HS-27A (cell line): ENCODE measurements around the gene MB21D2.
A peak's percentile ranks its signal among the peaks of the same experiment; 100 is the strongest.

Experiments used
- DNase-seq: peaks from one replicate; pipeline ENCODE4 v3.0.0-alpha.2; 2012; ENCODE audit warnings: low read depth, missing footprints

The MB21D2 gene

DNA sequence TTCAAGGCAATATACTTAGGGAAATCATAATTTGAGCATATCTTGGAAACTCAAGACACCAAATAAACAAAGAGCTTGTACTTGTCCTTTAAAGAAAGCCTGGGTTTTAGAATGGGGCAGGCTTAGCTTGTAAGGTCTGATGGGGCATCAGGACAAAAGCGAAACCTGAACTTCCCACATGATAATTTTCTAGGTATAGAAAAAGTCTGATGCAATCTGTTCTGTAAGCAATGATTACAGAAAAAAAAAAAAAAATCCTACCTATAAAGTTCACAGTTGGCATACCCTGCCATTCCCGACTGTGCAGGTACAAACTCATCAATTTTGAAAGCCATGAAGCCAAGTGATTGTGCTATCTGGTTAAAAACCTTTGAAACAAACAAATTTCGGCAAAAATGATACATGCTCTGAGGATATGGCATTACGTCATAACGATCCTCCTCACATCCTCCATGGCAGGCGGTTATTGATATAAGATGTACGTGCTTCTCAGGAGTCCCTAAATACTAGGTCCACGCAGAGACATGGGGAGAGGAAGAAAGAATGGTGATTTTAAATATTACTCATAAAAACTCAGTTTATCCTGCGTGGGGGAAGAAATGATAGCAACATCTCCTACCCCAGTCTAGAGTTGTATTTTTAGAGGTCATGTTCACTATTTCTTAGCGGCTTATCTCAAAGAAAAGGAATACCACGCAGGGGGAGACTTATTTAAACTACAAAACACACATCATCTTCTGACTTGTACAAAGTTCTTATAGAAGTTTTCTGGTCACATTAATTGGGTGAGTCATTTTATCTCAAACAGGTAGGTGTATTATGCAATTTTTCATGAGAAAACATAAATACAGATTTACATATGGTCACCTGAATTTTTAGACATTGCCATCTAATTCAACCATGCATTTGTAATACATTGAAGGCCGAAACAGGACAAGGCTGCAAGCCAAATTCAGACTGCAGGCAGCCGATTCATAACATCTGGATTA is 27.0 kb downstream of the MB21D2 start:
- no peak for DNase-seq

DNA sequence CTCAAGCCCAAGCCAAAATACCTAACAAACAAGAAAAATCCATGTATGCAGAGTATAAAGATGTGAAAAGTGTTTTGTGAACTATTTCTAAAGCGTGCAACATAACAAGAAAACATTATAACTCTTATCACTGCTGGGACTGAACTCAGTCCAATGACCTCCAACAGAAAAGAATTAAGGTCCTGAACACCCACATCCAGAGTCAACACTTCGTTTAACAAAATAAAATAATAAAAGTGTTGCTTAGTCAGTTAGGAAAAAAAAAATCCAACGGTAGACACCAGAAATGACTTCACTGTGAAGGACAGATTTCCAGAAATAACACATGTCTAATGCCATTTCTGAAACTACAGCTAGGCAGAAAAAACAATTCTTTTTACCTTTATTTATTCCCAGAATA is 28.0 kb downstream of the MB21D2 start:
- DNase-seq, result no peak

DNA sequence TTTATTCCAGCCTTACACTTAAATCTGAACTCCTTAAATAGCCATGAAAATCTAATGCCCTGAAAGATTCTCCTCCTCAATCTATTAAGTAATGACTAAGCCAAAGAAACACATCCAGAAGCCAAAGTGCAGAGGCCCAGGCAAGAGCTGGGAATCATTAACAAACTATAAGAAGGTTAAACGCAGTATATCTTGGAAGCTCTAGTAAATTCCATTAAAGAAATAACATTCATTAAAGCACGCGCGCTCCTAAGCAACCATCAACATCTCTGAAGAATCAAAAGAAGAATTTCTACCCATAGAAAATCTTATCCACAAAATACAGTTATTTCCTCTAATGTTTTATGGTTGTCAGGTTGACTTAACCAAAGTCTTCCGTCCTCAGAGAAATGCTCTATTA is 29.5 kb downstream of the MB21D2 start:
- DNase-seq, result no peak

DNA sequence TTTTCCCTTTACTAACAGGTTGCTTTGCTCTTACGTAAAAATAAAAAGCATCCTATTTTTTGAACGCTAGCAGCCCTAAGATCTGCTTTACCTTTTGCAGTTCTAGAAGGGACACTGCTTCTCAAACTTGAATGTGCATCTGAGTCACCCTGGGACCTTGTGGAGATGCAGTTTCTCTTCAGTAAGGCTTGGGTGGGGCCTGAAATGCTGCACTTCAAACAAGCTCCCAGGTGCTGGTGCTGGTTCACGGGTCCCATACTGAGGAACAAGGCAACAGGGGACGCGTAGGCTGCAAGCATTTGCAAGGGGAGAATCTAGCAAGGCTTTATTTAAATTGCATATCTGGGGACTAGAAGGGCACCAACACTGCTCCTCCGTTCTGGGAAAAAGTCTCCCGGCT is 30.0 kb downstream of the MB21D2 start:
- no peak for DNase-seq

DNA sequence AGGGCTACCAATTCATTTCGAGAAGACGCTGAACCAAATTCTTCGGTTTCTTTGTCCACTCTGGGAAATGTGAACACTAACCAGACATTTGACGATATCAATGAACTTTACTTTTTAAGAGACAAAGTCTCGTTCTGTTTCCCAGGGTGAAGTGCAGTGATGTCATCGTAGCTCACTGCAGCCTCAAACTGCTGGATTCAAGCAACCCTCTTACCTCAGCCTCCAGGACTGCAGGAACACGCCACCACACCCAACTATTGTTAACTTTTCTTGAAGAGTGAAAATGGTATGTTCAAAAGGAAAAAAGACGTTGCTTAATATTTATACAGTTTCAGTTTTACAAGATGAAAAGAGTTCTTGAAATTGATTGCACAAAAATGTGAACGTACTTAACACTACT is 30.6 kb downstream of the MB21D2 start:
- DNase-seq, result no peak

DNA sequence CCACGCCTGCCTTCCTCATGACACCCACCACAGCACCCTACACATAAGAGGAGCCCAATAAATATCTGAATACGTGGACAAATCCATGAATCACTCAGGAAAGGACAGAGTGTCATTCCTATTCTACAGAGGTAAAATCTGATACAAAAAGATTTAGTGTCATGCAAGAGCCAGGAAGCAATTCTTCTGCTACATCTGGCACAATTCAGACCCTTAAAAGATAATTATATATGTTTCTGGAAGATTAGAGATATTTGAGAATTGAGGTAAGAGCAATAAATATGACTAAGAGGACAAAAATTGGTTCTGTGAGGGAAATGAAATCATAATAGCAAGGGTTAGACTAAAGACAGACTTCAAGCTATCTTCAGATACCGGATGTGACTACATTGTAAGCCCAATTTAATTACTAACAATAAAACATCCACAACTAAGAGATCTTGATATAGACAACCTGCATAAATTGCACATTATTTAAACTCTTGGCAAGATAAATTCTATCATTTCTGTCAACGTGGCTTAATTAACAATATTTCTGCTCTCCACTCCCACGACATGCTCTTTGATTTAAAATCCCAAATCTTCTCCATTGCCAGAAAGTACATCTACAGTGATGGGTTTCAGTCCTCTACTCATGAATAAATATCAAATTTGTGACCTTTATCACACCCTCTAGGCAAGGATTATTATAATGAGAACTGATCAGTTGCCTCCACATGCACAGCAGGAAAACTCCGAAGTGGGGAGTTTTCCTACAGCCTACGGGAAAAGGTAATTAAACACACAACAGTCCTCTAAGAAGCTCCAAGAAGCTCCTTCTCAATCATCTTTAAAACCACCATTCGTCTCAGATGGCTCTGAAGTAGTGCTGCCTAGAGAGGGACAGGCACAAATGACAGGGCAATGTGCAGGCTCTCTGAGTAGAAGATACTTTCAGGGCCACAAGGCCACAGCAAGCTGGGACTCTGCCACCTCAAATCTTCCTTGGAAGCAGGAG is 32.6 kb downstream of the MB21D2 start:
- DNase-seq, result no peak

DNA sequence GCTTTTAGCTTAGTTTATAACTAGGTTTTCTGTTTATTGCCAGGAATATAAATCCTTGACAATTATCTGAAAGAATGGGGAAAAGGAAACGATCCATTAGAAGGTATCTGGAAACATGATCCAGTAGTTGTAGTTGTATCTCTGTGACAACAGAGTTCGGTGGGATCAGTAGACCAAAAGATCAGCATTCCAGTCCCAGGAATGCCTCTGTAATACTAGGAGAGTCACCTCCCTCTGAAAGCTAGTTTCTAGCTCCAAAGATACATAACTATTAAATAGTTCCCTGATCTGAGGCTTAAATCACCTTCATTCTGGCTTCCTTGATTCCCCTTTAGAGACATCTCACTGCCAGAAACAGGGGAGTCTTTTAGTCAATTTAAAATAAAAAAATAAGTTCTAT is 34.1 kb downstream of the MB21D2 start:
- DNase-seq, result no peak

DNA sequence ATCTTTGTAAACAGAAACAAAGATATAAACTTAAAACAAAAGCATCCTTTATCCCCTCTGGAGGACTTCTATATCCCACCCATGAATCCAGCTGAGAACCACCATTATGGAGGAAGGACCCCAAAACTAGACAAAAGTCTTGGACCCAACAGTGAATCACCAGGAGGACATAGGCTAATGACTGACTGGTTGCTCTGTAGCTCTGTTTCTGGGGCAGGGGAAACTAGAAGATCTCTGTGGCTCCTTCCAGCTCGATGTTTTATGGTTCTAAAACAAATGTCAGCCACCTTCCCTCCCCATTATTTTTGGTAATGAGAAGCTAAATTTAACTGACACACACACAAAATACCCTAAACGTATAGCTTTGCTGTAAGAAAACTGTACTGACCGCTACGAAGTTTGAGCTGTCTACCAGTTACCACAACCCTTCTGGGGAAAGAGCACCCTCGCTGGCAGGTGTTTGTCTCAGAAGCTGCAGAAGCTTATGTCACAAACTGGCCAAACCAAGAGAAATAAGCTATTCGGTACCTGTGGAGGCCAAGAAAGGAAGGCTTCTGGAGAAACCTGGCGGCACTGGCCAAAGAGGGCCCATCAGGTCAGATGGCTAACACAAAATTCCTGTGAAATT is 36.4 kb downstream of the MB21D2 start:
- DNase-seq, result no peak

DNA sequence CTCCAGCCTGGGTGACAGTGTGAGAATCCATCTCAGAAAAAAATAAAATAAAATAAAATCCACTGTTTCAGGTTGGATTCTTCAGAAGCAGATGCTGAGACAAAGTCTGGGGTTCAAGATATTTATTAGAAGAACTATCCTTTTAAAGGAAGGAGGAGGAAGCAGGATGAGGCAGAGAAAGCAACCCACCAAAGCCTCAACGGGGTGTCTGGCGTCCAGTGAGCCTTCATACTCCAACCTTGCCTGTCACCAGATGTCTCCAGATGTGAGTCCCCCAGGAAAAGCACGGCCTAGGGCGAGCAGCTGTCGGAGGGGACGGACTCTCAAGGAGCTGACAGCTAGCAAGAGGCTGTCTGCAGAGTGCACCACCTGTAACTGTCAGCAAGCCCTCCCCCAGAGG is 37.3 kb downstream of the MB21D2 start:
- DNase-seq, result no peak

DNA sequence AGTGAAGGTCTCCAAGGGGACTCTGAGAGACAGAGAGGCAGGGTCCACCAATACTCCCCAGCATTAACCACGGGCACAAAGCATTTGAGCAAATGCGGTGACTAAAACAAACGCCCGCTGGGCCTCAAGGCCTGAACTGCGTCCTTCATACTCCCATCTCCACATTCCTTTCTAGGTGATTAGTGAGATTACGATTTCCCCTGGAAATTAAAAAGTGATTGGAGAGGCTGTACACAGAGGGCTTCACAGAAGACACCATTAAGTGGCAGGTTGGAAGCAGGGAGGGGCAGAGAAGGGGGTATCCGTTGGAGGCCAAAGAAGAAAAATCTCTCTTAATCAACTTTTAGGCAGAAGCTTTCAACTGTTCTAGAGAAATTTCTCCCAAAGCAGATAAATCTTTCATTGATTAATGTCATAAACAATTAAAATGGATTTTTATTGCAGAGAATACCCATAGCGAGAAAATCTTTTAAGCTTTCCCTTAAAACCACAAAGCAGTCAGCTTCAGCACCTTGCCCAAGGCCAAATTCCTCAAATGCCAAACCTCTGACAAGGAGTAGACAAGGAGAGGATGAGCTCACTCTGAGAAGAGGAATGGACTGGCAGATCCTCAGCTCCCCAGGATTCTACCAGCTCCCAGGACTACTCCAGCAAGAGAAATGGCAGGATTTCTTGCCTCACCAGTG is 38.2 kb downstream of the MB21D2 start:
- peak; percentile 91 for DNase-seq

DNA sequence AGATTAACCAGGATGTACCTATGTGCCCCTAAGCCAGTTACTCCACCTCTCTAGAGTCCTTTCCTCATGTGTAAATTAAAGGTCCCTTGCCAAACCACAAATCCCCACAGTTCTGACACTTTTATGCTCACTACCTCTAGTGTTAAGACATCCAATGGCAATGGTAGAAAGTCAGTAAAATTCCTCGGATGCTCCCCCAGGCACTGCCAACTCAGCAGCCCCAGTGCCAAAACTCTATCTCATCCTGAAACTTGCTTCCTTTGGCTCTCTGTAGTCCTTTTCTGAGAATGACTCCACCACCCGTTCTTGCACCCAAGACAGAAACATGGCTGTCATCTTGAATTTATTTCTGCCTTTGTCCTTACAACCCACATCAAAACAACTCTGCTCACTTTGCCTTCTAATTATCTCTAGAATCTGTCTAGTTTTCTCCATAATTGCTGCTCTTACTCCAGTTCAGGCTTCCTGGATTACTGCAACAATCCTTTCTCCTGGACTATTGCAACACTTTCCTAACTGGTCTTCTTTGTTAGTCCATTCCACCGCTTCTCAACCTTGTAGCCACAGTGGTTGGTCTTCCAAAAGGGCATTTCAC is 41.6 kb downstream of the MB21D2 start:
- no peak for DNase-seq

DNA sequence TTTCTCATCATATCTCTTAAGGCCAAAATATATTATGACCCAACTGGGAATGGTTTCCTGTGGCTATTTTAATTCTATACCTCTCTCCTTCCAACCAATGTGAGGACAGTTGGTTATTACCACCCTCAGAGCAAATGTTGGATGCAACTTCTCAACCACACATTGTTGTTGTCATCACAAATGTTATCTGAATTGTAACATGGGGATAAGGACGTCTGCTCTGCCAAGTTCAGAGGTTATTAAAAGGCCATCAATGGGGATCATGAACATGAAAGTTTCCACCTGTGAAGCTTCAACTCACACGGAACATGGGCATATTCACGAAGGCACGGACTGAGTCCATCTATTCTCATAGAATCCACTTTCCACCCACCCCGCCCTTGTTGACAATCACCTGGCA is 46.8 kb downstream of the MB21D2 start:
- no peak for DNase-seq

DNA sequence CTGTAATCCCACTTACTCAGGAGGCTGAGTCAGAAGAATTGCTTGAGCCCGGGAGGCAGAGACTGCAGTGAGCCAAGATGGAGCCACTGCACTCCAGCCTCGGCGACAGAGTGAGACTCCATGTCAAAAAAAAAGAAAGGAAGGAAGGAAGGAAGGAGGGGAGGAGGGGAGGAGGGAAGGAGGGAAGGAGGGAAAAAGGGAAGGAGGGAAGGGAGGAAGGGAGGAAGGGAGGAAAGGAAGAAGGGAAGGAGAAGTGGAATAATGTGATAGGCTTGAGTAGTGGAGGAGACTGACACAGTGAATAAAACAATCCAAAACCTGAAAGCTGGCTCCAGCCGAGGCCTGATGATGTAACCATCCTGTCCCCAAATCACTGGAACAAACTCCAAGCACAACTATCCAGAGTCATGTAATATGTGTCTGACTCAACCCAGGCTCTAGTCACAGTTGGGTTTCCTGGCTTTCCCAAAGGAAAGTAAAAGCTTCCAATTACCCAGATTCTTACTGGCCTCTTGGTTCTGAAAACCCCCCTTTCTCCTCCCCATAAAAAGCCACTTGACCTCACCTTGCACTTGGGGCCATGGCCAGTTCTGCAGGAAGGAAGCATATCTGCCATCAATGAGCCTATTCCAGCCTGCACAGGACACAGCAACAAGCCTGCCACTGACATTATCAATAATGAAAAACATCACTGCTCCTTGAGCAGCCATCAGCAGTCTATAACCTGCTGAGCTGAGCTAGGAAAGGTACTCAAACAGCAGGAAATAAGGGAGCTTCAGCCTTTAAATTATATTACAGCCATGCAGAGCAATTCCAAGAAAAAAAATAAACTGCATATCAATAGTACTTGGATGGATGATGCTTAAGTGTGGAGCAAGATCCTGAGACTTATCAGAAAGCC is 48.3 kb downstream of the MB21D2 start:
- DNase-seq, result no peak

DNA sequence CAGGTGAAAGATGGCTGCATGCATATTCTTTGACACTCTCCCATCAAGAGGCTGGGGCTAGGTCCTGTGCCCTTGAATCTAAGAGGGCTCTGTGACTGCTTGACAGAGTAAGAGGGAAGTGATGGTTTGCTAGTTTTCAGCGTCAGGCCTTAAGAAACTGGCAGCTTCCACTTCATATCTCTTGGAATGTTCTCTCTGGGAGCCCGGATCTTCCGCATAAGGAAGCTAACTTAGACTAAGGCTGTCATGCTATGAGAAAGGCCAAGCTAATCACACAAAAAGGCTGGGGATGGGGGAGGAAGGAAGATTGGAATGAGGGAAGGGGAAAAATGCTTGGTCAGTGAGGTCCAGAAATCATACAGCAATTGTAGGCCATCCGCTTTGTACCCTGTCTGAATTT is 50.0 kb downstream of the MB21D2 start:
- DNase-seq, result no peak

DNA sequence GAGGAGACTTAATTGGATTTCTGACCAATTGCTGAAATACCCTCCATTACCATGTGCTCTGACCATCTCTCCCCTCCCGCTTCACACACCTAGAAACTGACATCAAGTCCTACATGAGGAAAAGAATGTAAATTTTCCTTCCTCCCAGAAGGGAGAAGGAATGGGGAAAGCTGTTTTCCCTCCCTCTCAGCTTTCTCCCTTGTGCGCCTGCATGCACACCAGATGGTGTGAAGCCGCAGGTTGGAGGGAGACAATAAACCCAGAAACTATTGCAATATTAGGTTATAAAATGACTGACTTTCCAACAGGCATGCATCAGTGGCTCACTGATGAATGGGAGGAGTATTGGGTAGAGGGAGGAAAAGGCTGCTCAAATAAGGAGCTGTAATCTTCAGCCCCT is 50.9 kb downstream of the MB21D2 start:
- no peak for DNase-seq

DNA sequence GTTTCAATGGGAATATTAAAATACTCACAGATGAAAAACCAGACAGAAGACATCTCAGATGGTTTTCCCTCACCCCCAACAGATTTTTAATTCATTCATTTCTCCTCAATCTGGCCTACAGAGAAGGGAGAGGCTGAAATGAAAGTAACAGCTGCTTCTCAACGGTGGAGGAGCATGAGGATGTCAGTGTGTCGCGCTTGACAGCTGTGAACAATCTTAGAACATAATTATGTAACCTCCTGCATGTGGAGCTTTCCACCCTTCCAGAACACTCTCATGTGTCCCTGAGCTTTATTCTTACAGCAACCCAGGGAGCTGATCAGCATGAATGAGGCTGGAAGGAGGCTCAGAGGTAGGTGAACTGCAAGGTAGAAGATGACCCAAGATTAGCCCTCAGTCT is 52.7 kb downstream of the MB21D2 start:
- DNase-seq, result no peak

DNA sequence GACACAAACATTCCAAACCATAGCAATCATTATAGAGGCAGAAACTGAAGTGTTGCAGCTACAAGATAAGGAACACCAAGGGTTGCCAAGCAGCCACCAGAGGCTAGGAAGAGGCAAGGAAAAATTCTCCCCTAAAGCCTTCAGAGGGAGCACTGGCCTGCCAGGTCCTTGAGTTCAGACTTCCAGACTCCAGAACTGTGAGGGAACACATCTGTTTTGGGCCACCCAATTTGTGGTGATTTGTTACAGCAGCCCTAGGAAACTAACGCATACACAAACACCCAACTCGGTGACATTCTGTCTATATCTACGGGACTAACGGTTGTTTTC is 54.6 kb downstream of the MB21D2 start:
- DNase-seq, result no peak

DNA sequence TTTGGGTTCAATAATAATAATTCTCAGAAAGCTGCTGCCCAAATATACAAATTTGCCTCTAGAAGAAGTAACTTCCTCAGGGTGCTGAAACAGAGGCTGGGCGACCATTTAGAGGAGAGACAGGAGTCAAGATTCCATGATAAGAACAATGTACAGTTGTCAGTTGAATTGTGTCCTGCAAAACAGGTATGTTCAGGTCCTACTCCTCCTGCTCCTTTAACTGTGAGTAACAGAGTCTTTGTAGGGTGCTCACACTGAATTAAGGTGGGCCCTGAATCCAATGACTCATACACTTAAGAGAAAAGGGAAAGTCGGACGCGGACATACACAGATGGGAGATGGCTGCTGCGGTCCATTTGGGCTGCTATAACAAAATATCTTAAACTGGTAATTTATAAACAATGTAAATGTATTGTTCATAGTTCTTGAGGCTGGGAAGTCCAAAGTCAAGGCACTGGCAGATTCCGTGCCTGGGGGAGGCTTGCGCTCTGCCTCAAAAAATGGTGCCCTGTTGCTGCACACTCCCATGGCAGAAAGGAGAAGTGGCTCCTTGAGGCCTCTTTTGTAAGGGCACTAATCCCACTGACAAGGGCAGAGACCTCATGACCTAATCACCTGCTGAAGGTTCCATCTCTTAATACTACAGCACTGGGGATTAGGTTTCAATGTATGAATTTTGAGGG is 55.1 kb downstream of the MB21D2 start:
- DNase-seq, result no peak

DNA sequence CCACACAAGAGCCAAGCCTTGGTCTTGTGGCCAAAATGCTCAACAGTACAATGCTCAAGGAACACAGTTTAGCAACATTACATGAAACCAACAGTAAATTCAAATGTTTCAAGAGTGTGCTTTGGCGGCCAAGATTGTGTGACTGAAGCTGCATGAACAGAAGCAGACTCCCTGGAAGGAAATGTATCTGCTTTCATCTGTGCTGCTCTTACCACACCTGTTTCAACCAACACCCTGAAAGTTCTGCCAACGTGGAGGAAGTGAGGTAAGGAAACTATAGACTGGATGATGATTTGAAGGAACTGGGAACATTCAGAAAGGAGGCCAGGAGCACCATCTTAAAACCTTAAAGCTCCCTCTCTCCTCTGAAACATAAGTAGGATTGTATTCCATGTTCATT is 55.7 kb downstream of the MB21D2 start:
- no peak for DNase-seq

DNA sequence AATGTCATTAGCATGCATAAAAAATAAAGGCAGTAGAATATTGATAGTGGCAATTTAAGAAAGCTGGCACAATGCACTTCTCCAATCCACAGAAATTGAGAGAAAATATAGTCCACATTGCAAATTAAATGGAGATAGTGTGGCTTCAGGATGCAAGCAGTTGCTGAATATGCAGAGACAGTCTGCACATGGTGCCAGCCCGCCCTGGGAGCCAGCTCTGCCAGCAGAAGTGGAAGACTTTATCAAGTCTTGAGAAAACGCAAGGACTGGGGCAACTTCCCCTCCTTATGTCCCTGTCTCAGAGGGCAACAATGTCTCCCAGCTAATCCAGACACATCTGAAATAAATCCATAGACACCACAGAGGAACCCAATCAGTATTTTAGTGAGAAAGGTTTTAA is 57.2 kb downstream of the MB21D2 start:
- DNase-seq, result no peak
